Endothelial cell of umbilical vein (primary cell): ENCODE data around the gene PCBD2. TPM values are rescaled to one million over a fixed set of nuclear protein-coding genes. Genes with fewer than 3 reads are reported as not detected.

ENCODE experiments used
- BruUV-seq: library from RNA; stranded (reverse); fragments of 400-500 nt; replicated peaks from 2 replicates; lab custom pipeline; 2021; lab: Mats Ljungman, UMichigan
- CTCF ChIA-PET: fragments of 300-600, 350-600 bp; sonication (Branson Sonifier 250); formaldehyde crosslinking; loops from one replicate; lab custom pipeline; 2021; ENCODE audit warnings: antibody characterized with exemption, inconsistent platforms; lab: Charles Lee
- POLR2A ChIA-PET: fragments of 300-600, 350-600 bp; sonication (Branson Sonifier 250); formaldehyde crosslinking; loops from one replicate; lab custom pipeline; 2021; ENCODE audit warnings: antibody characterized with exemption, inconsistent platforms; lab: Charles Lee
- DNase-seq: peaks from one replicate; pipeline ENCODE4 v3.0.0-alpha.2; 2011; ENCODE audit warnings: low read depth, low spot score
- FAIRE-seq: peaks from 2 replicates; lab custom pipeline; 2011; peaks lifted over from hg19 to GRCh38; lab: Jason Lieb, UNC
- H2AFZ ChIP-seq: 2 replicates; pipeline ENCODE4 v1.6.0; 2012; ENCODE audit warnings: low read depth, low read length, control low read depth, inconsistent platforms
- H3K27ac ChIP-seq: 2 replicates; pipeline ENCODE4 v1.5.1; 2011; ENCODE audit warnings: low read depth, mild to moderate bottlenecking, control low read depth, low read length, moderate library complexity; ENCODE audit not compliant: insufficient read depth
- H3K27me3 ChIP-seq, 2 experiments: 2 replicates each; pipeline versions ENCODE4 v1.6.0 to v1.6.1; 2011; ENCODE audit warnings: low read length in 2 of 2, mixed read lengths in 1 of 2; ENCODE audit not compliant: control insufficient read depth in 2 of 2, insufficient read depth in 2 of 2
- H3K36me3 ChIP-seq, 2 experiments: 2 replicates in 1 of 2; 3 replicates in 1 of 2; pipeline ENCODE4 v1.5.1; 2011; ENCODE audit warnings: low read length in 2 of 2, mild to moderate bottlenecking in 1 of 2, moderate library complexity in 1 of 2; ENCODE audit not compliant: control insufficient read depth in 2 of 2, insufficient read depth in 2 of 2; ENCODE audit errors: extremely low read depth in 1 of 2
- H3K4me1 ChIP-seq: 3 replicates; pipeline ENCODE4 v1.5.1; 2011; ENCODE audit warnings: mild to moderate bottlenecking, low read length; ENCODE audit not compliant: control insufficient read depth, insufficient read depth; ENCODE audit errors: extremely low read depth
- H3K4me2 ChIP-seq: 2 replicates; pipeline ENCODE4 v1.6.1; 2011; ENCODE audit warnings: low read length, control low read depth, mixed read lengths; ENCODE audit not compliant: insufficient read depth
- H3K4me3 ChIP-seq, 3 experiments: fragments of 200-600 bp in 1 of 3; sonication (generic), shearing (Covaris generic) in 1 of 3; replicated peaks in 1 of 3; 2 replicates each; pipeline ENCODE4 v1.5.1; 2011 to 2016; ENCODE audit warnings: control low read depth in 3 of 3, low read length in 3 of 3, mild to moderate bottlenecking in 2 of 3, inconsistent platforms in 1 of 3, low read depth in 1 of 3, moderate library complexity in 1 of 3; ENCODE audit not compliant: insufficient read depth in 1 of 3
- H3K79me2 ChIP-seq: 2 replicates; pipeline ENCODE4 v1.6.0; 2012; ENCODE audit warnings: low read length, inconsistent platforms; ENCODE audit not compliant: control insufficient read depth, insufficient read depth
- H3K9ac ChIP-seq: replicated peaks from 2 replicates; pipeline ENCODE3; 2011; ENCODE audit warnings: low read length, control low read depth; ENCODE audit not compliant: insufficient read depth; ENCODE audit errors: extremely low read depth
- H3K9me1 ChIP-seq: replicated peaks from 3 replicates; pipeline ENCODE4 v1.6.0; 2011; ENCODE audit warnings: mild to moderate bottlenecking, low read length; ENCODE audit not compliant: control insufficient read depth, insufficient read depth; ENCODE audit errors: extremely low read depth
- H3K9me3 ChIP-seq: replicated peaks from 2 replicates; pipeline ENCODE4 v1.5.1; 2012; ENCODE audit warnings: low read length, inconsistent platforms; ENCODE audit not compliant: control insufficient read depth, insufficient read depth
- H4K20me1 ChIP-seq: replicated peaks from 2 replicates; pipeline ENCODE3; 2011; ENCODE audit warnings: mild to moderate bottlenecking, low read length; ENCODE audit not compliant: control insufficient read depth, insufficient read depth; ENCODE audit errors: extremely low read depth
- CTCF ChIP-seq, 2 donors: IDR thresholded peaks; 1 replicate in 1 of 2; 2 replicates in 1 of 2; pipeline ENCODE4 v1.5.1; 2011; ENCODE audit warnings: low read length in 2 of 2, mild to moderate bottlenecking in 2 of 2, moderate library complexity in 2 of 2, control low read depth in 1 of 2, inconsistent platforms in 1 of 2, low read depth in 1 of 2; ENCODE audit not compliant: insufficient read depth in 1 of 2; ENCODE audit errors: extremely low read depth in 1 of 2
- EZH2 ChIP-seq: IDR thresholded peaks from 2 replicates; pipeline ENCODE4 v1.6.1; 2012; ENCODE audit warnings: borderline replicate concordance, low read depth, mild to moderate bottlenecking, moderate library complexity, low read length, inconsistent platforms; ENCODE audit not compliant: severe bottlenecking
- FOS ChIP-seq: IDR thresholded peaks from 2 replicates; pipeline ENCODE4 v1.6.1; 2011; ENCODE audit warnings: mild to moderate bottlenecking, low read length, moderate library complexity, borderline replicate concordance; ENCODE audit not compliant: insufficient read depth
- GATA2 ChIP-seq: IDR thresholded peaks from 2 replicates; pipeline ENCODE4 v1.7.0; 2011; ENCODE audit warnings: low read depth, mild to moderate bottlenecking, moderate library complexity, mixed read lengths, low read length; ENCODE audit not compliant: insufficient read length, insufficient read depth
- JUN ChIP-seq: IDR thresholded peaks from 2 replicates; pipeline ENCODE4 v1.6.1; 2011; ENCODE audit warnings: borderline replicate concordance, low read depth; ENCODE audit not compliant: insufficient read length, insufficient read depth
- MAX ChIP-seq: IDR thresholded peaks from 2 replicates; pipeline ENCODE4 v1.6.1; 2011; ENCODE audit not compliant: insufficient read depth, insufficient read length
- MYC ChIP-seq: IDR thresholded peaks from one replicate; pipeline ENCODE4 v1.6.1; 2011; ENCODE audit warnings: mild to moderate bottlenecking, low read depth, low read length
- POLR2A ChIP-seq: IDR thresholded peaks from 2 replicates; pipeline ENCODE4 v1.6.1; 2012; ENCODE audit warnings: low read depth, mild to moderate bottlenecking, control low read depth, low read length
- POLR2AphosphoS5 ChIP-seq: IDR thresholded peaks from 2 replicates; pipeline ENCODE4 v1.6.1; 2012; ENCODE audit warnings: low read depth, mild to moderate bottlenecking, control low read depth, low read length, moderate library complexity; ENCODE audit not compliant: insufficient read depth
- dilution Hi-C: fragments of 300-500 bp; cut with MboI; formaldehyde crosslinking; loops from one replicate; pipeline ENCODE4 v1.15.0; 2019; ENCODE audit warnings: low sequenced_read_pairs; ENCODE audit not compliant: extremely low pct_ligation_motif_present
- intact Hi-C: fragments of 100-400 bp; cut with micrococcal nuclease; formaldehyde crosslinking; loops from one replicate; pipeline ENCODE4 v1.10.0; 2022
- polyA plus RNA-seq, 4 experiments: library from polyadenylated mRNA; depleted of rRNA in 3 of 4; stranded (reverse) in 3 of 4; unstranded in 1 of 4; fragments of >200 nt; gene quantifications; 2 replicates each; pipeline versions ENCODE4 v1.2.1 to v1.2.3, GENCODE V29; 2011 to 2012; ENCODE audit warnings: missing spikeins in 1 of 4
- total RNA-seq: library from RNA; stranded (reverse); gene quantifications from 2 replicates; pipeline ENCODE4 v1.2.3, GENCODE V29; 2021

PCBD2 gene
- total and polyA plus RNA-seq, 2 donors (not counting 3 experiments of a cell fraction or from before 2014, with no cell fraction given), result 4.0 to 10.7 TPM

DNA sequence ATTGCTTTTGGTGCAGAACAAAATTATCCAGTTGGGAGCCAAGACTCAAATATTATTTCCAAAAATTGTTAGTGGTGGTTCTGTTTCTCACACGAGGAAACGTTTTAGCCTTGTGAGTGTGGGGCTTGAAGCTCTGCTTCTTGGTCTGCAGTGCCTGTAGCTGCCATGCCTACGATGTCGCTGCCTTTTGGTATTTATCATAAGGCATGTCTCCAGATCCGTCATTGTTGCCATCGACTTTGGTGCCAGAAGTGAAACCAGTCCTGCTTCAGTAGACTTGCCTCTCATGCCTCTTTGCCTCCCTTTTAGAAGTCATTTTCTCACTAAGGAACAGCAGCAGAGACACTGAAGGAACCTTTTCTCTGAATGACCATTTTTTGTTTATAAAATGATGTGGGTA is 33.1 kb downstream of the PCBD2 start:
- H3K9me1 ChIP-seq, result no peaks in the 10 kb centered on the region
- intact Hi-C loops (no loop called here), dilution Hi-C loops (no loop called here)
- H3K36me3 ChIP-seq, result no peaks in the 10 kb centered on the region
- DNase-seq (no peak), FAIRE-seq (no peak)
- ChIA-PET CTCF (no interaction called here), POLR2A (no interaction called here)
- no TSS peak for BruUV-seq
- H3K9me3 ChIP-seq, result no peaks in the 10 kb centered on the region
- no peak overlapping the region for H2AFZ ChIP-seq
- H3K27me3 ChIP-seq, result no peaks in the 10 kb centered on the region
- no peak overlapping the region for H3K9ac ChIP-seq
- H3K79me2 ChIP-seq, result no peaks in the 10 kb centered on the region
- TF ChIP-seq MYC (no peak), CTCF (IDR thresholded peaks at IDR 0.05; ENCODE audit: extremely low read depth in 1 of 2, insufficient read depth in 1 of 2, low read depth in 1 of 2, low read length in 2 of 2) (no peak), JUN (no peak), FOS (no peak), MAX (no peak), POLR2AphosphoS5 (no peak), EZH2 (no peak), GATA2 (no peak), POLR2A (no peak)
- H4K20me1 ChIP-seq, result no peaks in the 10 kb centered on the region
- H3K27ac ChIP-seq, result no peak overlapping the region
- no peak overlapping the region for H3K4me3 ChIP-seq
- no peaks in the 10 kb centered on the region for H3K4me1 ChIP-seq
- H3K4me2 ChIP-seq, result no peak overlapping the region
